ENCODE results near the gene SCGB1D4. TPM values are rescaled to one million over a fixed set of nuclear protein-coding genes. Genes with fewer than 3 reads are reported as not detected.

Gene SCGB1D4
- polyA plus RNA-seq, 1 donor (not counting 4 experiments of a cell fraction or from before 2014, with no cell fraction given), result not detected

DNA sequence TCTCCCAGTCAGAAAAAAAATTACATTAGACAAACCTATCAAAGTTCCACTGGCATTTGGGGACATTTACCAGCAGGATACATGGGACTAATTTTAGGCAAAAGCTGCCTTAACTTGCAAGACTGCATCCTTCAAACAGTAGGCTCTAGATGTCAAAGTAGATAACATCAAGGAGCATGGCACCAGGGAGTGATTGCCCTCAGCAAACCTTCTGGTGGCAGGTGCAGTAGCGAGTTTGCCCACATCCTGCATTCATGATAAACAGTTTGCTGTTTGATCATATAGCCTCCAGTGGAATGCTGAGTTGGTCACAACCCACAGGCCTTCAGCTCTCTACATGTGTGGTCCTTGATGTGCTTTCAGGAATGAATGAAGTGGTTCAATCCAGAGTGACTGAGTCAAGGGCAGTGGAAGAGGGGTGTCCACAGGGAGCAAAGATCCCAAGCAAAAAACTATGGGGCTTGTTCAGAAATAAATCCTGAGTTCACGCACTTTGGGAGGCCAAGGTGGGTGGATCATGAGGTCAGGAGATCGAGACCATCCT is 44.8 kb downstream of the SCGB1D4 start:
- Histone ChIP-seq H3K4me2 (ENCODE audit: control insufficient read depth, extremely low read depth, insufficient read depth, low read depth, low read length) (no peak overlapping the region), H3K36me3 (ENCODE audit: control insufficient read depth in 2 of 2, extremely low read depth in 1 of 2, insufficient read depth in 2 of 2, low read length in 2 of 2) (no peaks in the 10 kb centered on the region), H3K9me1 (ENCODE audit: control insufficient read depth, extremely low read depth, insufficient read depth, low read length) (no peaks in the 10 kb centered on the region), H3K27ac (ENCODE audit: control insufficient read depth, insufficient read depth, low read length) (no peak overlapping the region), H3K4me3 (ENCODE audit: control insufficient read depth in 2 of 3, extremely low read depth in 1 of 3, insufficient read depth in 2 of 3, low read depth in 1 of 3, low read length in 3 of 3) (no peak overlapping the region), H2AFZ (ENCODE audit: control insufficient read depth, low read length) (no peak overlapping the region), H4K20me1 (ENCODE audit: control insufficient read depth, extremely low read depth, insufficient read depth, low read length) (no peaks in the 10 kb centered on the region), H3K27me3 (ENCODE audit: control insufficient read depth, extremely low read depth, insufficient read depth, low read length) (no peaks in the 10 kb centered on the region), H3K9me3 (ENCODE audit: control insufficient read depth, low read depth, low read length) (peaks cover 2% of the 10 kb centered on the region), H3K9ac (ENCODE audit: control insufficient read depth, extremely low read depth, insufficient read depth, low read length) (no peak overlapping the region), H3K4me1 (ENCODE audit: control insufficient read depth, extremely low read depth, insufficient read depth, low read length) (no peaks in the 10 kb centered on the region), H3K79me2 (ENCODE audit: control insufficient read depth, insufficient read depth, low read length) (no peaks in the 10 kb centered on the region)
- dilution Hi-C loops (cut with MboI; ENCODE audit: extremely low pct_ligation_motif_present, low sequenced_read_pairs), result no loop called here
- DNase-seq (ENCODE audit: low read depth, low spot score), result no peak
- FAIRE-seq, result no peak
- no peak for TF ChIP-seq EZH2 (IDR thresholded peaks at IDR 0.05; ENCODE audit: low read length)
- TF ChIP-seq, protein P1, sequence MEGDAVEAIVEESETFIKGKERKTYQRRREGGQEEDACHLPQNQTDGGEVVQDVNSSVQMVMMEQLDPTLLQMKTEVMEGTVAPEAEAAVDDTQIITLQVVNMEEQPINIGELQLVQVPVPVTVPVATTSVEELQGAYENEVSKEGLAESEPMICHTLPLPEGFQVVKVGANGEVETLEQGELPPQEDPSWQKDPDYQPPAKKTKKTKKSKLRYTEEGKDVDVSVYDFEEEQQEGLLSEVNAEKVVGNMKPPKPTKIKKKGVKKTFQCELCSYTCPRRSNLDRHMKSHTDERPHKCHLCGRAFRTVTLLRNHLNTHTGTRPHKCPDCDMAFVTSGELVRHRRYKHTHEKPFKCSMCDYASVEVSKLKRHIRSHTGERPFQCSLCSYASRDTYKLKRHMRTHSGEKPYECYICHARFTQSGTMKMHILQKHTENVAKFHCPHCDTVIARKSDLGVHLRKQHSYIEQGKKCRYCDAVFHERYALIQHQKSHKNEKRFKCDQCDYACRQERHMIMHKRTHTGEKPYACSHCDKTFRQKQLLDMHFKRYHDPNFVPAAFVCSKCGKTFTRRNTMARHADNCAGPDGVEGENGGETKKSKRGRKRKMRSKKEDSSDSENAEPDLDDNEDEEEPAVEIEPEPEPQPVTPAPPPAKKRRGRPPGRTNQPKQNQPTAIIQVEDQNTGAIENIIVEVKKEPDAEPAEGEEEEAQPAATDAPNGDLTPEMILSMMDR (optimal IDR thresholded peaks at IDR 0.05 in 1 of 3, IDR thresholded peaks at IDR 0.05 in 1 of 3, conservative IDR thresholded peaks at IDR 0.05 in 1 of 3; ENCODE audit: extremely low read depth in 1 of 3, insufficient read depth in 2 of 3, low read length in 3 of 3), result no peak

DNA sequence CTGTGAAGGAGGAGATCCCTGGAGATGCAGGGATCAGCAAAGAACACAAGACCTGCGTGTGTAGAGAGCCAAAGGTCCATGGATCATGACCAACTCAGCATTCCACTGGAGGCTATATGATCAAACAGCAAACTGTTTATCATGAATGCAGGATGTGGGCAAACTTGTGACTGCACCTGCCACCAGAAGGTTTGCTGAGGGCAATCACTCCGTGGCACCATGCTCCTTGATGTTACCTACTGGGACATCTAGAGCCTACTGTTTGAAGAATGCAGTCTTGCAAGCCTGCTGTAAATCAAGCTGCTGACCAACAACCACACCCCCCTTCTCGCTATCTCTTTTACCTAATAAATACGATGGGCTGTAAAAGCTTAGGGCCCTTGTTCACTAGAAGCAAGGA is 47.2 kb downstream of the SCGB1D4 start:
- DNase-seq (ENCODE audit: low read depth, low spot score), result no peak
- Histone ChIP-seq H3K79me2 (ENCODE audit: control insufficient read depth, insufficient read depth, low read length) (no peaks in the 10 kb centered on the region), H3K9me1 (ENCODE audit: control insufficient read depth, extremely low read depth, insufficient read depth, low read length) (no peaks in the 10 kb centered on the region), H2AFZ (ENCODE audit: control insufficient read depth, low read length) (no peak overlapping the region), H3K36me3 (ENCODE audit: control insufficient read depth in 2 of 2, extremely low read depth in 1 of 2, insufficient read depth in 2 of 2, low read length in 2 of 2) (no peaks in the 10 kb centered on the region), H3K4me2 (ENCODE audit: control insufficient read depth, extremely low read depth, insufficient read depth, low read depth, low read length) (no peak overlapping the region), H3K27me3 (ENCODE audit: control insufficient read depth, extremely low read depth, insufficient read depth, low read length) (no peaks in the 10 kb centered on the region), H3K4me1 (ENCODE audit: control insufficient read depth, extremely low read depth, insufficient read depth, low read length) (no peaks in the 10 kb centered on the region), H3K27ac (ENCODE audit: control insufficient read depth, insufficient read depth, low read length) (no peak overlapping the region), H4K20me1 (ENCODE audit: control insufficient read depth, extremely low read depth, insufficient read depth, low read length) (no peaks in the 10 kb centered on the region), H3K9me3 (ENCODE audit: control insufficient read depth, low read depth, low read length) (peaks cover 2% of the 10 kb centered on the region), H3K9ac (ENCODE audit: control insufficient read depth, extremely low read depth, insufficient read depth, low read length) (no peak overlapping the region), H3K4me3 (ENCODE audit: control insufficient read depth in 2 of 3, extremely low read depth in 1 of 3, insufficient read depth in 2 of 3, low read depth in 1 of 3, low read length in 3 of 3) (no peak overlapping the region)
- no peak for FAIRE-seq
- dilution Hi-C loops (cut with MboI; ENCODE audit: extremely low pct_ligation_motif_present, low sequenced_read_pairs), result no loop called here
- TF ChIP-seq, protein P1 (optimal IDR thresholded peaks at IDR 0.05 in 1 of 3, IDR thresholded peaks at IDR 0.05 in 1 of 3, conservative IDR thresholded peaks at IDR 0.05 in 1 of 3; ENCODE audit: extremely low read depth in 1 of 3, insufficient read depth in 2 of 3, low read length in 3 of 3), result no peak
- TF ChIP-seq EZH2 (IDR thresholded peaks at IDR 0.05; ENCODE audit: low read length), result no peak

Other genes starting within 250 kb of the SCGB1D4 start
- gene INCENP, start 175.1 kb downstream of the SCGB1D4 start, polyA plus RNA-seq, result 8.0 to 19.6 TPM (median 12.7 TPM) in 3 replicates
- not detected in 3 replicates for gene SCGB1D1, start 108.9 kb downstream of the SCGB1D4 start, polyA plus RNA-seq
- 0.14 TPM in 1 of 3 replicates, not detected in the others for gene SCGB2A1, start 90.4 kb downstream of the SCGB1D4 start, polyA plus RNA-seq
- gene SCGB1D2, start 56.8 kb downstream of the SCGB1D4 start, polyA plus RNA-seq, result not detected in 3 replicates
- gene SCGB2A2, start 28.9 kb downstream of the SCGB1D4 start, polyA plus RNA-seq, result not detected in 3 replicates
- gene ASRGL1, start 38.4 kb upstream of the SCGB1D4 start, polyA plus RNA-seq, result 0.05 to 0.25 TPM (median 0.14 TPM) in 3 replicates
- not detected in 3 replicates for gene SCGB1A1, start 120.0 kb upstream of the SCGB1D4 start, polyA plus RNA-seq
- 195 to 220 TPM (median 207 TPM) in 3 replicates for gene AHNAK, start 247.7 kb upstream of the SCGB1D4 start, polyA plus RNA-seq